Measurements from ENCODE around the gene PPP4R3A.

- TF ChIP-seq YY1 (IDR thresholded peaks at IDR 0.05; ENCODE audit: insufficient read depth, insufficient read length) (no peak), ZNF274 (IDR thresholded peaks at IDR 0.05; ENCODE audit: low read depth, low read length) (no peak), SUZ12 (IDR thresholded peaks at IDR 0.05; ENCODE audit: extremely low read depth, insufficient read depth, insufficient read length) (no peak)
These were observed 99.2 kb downstream of the PPP4R3A start for GRCh38 chr14:91410771-91411536.

Measured in NT2/D1 (cell line).